Measurements from ENCODE around the gene ELK4. TPM values are rescaled to one million over a fixed set of nuclear protein-coding genes. Genes with fewer than 3 reads are reported as not detected.

The ELK4 gene
- total RNA-seq (17.6 TPM), polyA plus RNA-seq (ENCODE audit: insufficient read depth in 1 of 8, insufficient read length in 8 of 8, low replicate concordance in 1 of 8) (10 to 100 TPM; 11.8 to 19.4 (median 15.3) TPM)
- long read RNA-seq, donor 1, partial matches to known transcripts = 0 of 1 reads
- long read RNA-seq, donor 1, other reads (novel, unspliced or antisense) = 0 of 1 reads
- long read RNA-seq, donor 2, partial matches to known transcripts = 0 of 3 reads
- long read RNA-seq, donor 2, other reads (novel, unspliced or antisense) = 0 of 3 reads
- long read RNA-seq, donor 3, full-length matches to known transcripts = 2 of 8 reads
- long read RNA-seq, donor 3, partial matches to known transcripts = 6 of 8 reads
- long read RNA-seq, donor 3, other reads (novel, unspliced or antisense) = 0 of 8 reads
- long read RNA-seq, donor 4, partial matches to known transcripts = 0 of 3 reads
- long read RNA-seq, donor 4, other reads (novel, unspliced or antisense) = 0 of 3 reads
- long read RNA-seq, donor 5, full-length matches to known transcripts = 11 of 24 reads
- long read RNA-seq, donor 5, partial matches to known transcripts = 13 of 24 reads
- long read RNA-seq, donor 5, other reads (novel, unspliced or antisense) = 0 of 24 reads
- long read RNA-seq, donor 6, full-length matches to known transcripts = 5 of 38 reads
- long read RNA-seq, donor 6, partial matches to known transcripts = 33 of 38 reads
- long read RNA-seq, donor 6, other reads (novel, unspliced or antisense) = 0 of 38 reads
- long read RNA-seq, donor 7, full-length matches to known transcripts = 3 of 40 reads
- long read RNA-seq, donor 7, partial matches to known transcripts = 37 of 40 reads
- long read RNA-seq, donor 7, other reads (novel, unspliced or antisense) = 0 of 40 reads
- long read RNA-seq, donor 8, partial matches to known transcripts = 5 of 8 reads
- long read RNA-seq, donor 8, other reads (novel, unspliced or antisense) = 0 of 8 reads
- long read RNA-seq, donor 9, partial matches to known transcripts = 0 of 2 reads
- long read RNA-seq, donor 9, other reads (novel, unspliced or antisense) = 0 of 2 reads
- long read RNA-seq, donor 10, full-length matches to known transcripts = 7 of 17 reads
- long read RNA-seq, donor 10, partial matches to known transcripts = 10 of 17 reads
- long read RNA-seq, donor 10, other reads (novel, unspliced or antisense) = 0 of 17 reads
- long read RNA-seq, donor 11, full-length matches to known transcripts = 6 of 6 reads
- long read RNA-seq, donor 11, partial matches to known transcripts = 0 of 6 reads
- long read RNA-seq, donor 11, other reads (novel, unspliced or antisense) = 0 of 6 reads

DNA sequence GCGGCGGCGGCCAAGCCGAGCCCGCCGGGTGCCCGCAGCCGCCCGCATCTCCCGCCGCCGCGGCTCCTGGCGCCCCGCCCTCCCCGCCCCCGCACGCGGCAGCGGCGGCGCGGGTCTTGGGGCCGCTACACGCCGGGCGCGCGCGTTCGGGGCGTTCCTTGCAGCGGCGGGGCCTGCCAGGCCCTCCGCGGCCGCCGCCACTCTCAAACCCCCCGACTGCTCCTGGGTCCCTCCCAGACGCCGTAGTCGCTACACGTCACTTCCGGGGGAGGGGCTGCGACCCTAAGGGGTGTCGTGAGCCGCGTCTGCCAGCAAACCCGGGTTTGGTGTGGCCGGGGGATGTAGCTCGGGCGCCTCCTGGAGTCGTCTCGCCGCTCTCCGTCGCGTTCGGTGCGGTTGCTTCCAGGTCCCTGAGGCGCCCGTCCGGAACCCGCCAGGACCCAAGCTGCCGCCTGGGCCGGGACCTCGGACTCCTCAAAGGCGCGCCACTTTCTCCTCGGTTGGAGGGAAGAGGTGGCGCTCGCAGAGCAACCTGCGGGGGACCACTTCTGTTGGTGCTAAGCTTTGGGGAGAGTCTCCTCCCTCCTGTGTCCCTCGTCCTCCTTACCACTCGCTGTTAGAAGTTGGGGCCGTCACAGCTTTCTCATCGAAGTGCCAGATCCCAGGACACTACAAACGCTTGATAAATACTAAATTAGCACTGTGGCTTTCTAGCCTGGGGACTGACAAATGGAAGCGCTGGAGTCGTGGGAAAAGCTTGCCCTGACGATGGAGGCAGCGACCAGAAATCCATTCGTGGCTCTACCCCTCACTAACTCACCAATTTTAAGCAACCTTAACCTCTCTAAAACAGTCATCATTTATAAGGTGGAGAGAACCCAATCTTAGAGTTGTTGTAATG is at the start of gene ELK4:
Gene ELK4 (minus strand): TSS at position 244 of the 901 bp plus-strand sequence. CDS start 8,129 bp downstream, outside the sequence.
- Histone ChIP-seq H3K4me1 (ENCODE audit: control insufficient read depth, insufficient read depth, low read length) (peaks cover 9% of the 10 kb centered on the region), H3K27me3 (ENCODE audit: control insufficient read depth, insufficient read depth, low read length) (no peaks in the 10 kb centered on the region), H3K4me3 (ENCODE audit: low read length) (peak within 1 kb of the TSS; percentile 89), H3K9me3 (replicated peaks; ENCODE audit: control insufficient read depth, low read depth, low read length) (no peaks in the 10 kb centered on the region), H3K27ac (ENCODE audit: low read length) (peak within 1 kb of the TSS; percentile 99), H3K36me3 (ENCODE audit: control insufficient read depth, insufficient read depth, low read length) (no peaks in the 10 kb centered on the region)
- under 1% methylated on average over 73 of the region's 83 CpGs for WGBS (ENCODE audit: insufficient coverage)
- peak; percentile 99 for DNase-seq

DNA sequence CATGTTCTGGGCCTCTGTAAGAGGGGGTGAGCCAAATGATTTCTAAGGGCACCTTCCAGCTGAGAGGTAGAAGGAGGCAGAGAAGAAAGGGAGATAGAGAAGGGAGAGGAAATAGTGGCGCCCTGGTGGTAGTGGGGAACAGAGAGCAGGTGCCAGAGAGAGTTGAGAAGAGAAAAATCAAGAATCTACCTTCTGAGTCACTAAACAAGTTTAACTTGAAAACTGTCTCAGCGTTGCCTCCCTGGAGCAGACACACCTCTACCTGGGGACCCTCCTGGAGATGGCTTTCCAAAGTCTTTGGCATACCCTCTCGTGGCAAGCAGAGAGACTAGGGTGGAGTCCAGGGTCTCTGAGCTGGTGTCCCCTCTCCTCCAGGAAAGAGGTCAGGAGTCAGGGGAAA is 49.6 kb upstream of the ELK4 start:
- Histone ChIP-seq H3K27me3 (ENCODE audit: control insufficient read depth, insufficient read depth, low read length) (peaks cover 7% of the 10 kb centered on the region), H3K36me3 (ENCODE audit: control insufficient read depth, insufficient read depth, low read length) (no peaks in the 10 kb centered on the region), H3K27ac (ENCODE audit: low read length) (no peak overlapping the region), H3K9me3 (replicated peaks; ENCODE audit: control insufficient read depth, low read depth, low read length) (no peaks in the 10 kb centered on the region), H3K4me1 (ENCODE audit: control insufficient read depth, insufficient read depth, low read length) (peaks cover 16% of the 10 kb centered on the region), H3K4me3 (ENCODE audit: low read length) (no peak overlapping the region)
- 50% methylated on average over 1 of the region's 3 CpGs for WGBS (ENCODE audit: insufficient coverage)
- DNase-seq = no peak

DNA sequence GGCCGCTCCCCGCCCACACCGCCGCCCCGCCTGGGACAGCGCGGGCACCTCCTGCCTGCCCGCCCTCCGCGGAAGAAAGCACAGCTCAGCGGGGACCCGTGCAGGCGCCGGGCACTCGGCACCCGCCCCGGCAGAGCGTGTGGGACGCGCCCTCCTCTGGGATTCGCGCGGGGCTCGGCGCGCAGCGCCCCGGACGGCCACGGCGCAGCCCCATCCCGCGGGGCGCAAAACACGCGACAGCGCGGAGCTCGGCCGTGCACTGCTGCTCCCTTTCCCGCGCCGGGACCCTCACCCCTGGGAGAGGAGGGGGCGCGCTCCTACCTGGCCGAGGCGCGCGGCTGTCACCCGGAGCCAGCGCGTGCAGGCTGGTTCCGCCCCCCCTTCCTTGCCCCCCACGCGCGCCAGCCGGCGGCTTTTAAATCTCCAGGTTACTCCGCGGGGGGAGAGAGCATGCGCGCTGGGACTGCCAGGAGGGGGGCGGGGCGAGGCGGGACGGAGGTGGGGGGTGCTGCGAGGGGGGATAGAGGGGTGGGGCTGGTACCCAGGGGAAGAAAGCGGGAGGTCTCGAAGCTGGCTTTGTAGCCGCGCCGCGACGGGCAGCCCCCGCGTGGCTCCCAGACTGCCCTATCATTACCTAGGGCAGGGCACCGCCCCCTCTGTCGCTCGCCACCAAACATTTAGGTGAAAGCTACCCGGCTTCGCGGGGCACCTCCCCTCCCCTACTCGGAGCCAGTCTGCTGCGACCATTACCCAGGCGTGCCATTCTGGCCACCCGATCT is 48.5 kb upstream of the ELK4 start, which contains the start of gene SLC45A3:
Gene SLC45A3 (minus strand): TSS at position 437 of the 779 bp plus-strand sequence. CDS start 15,853 bp downstream, outside the sequence.
- under 1% methylated on average over 64 of the region's 86 CpGs for WGBS (ENCODE audit: insufficient coverage)
- Histone ChIP-seq H3K4me3 (ENCODE audit: low read length) (peak within 1 kb of the TSS; percentile 39), H3K9me3 (replicated peaks; ENCODE audit: control insufficient read depth, low read depth, low read length) (no peaks in the 10 kb centered on the region), H3K27me3 (ENCODE audit: control insufficient read depth, insufficient read depth, low read length) (peaks cover 7% of the 10 kb centered on the region), H3K36me3 (ENCODE audit: control insufficient read depth, insufficient read depth, low read length) (no peaks in the 10 kb centered on the region), H3K4me1 (ENCODE audit: control insufficient read depth, insufficient read depth, low read length) (peaks cover 16% of the 10 kb centered on the region), H3K27ac (ENCODE audit: low read length) (no peak within 1 kb of the TSS)
- DNase-seq = no peak

GRCh38 chr1:205678286-205679111 is 46.7 kb upstream of the ELK4 start:
- peak; percentile 43 for DNase-seq
- Histone ChIP-seq H3K27me3 (ENCODE audit: control insufficient read depth, insufficient read depth, low read length) (peaks cover 7% of the 10 kb centered on the region), H3K9me3 (replicated peaks; ENCODE audit: control insufficient read depth, low read depth, low read length) (no peaks in the 10 kb centered on the region), H3K4me1 (ENCODE audit: control insufficient read depth, insufficient read depth, low read length) (peaks cover 16% of the 10 kb centered on the region), H3K4me3 (ENCODE audit: low read length) (no peak overlapping the region), H3K36me3 (ENCODE audit: control insufficient read depth, insufficient read depth, low read length) (no peaks in the 10 kb centered on the region), H3K27ac (ENCODE audit: low read length) (no peak overlapping the region)
- WGBS (ENCODE audit: insufficient coverage) = 60% methylated on average over 4 of the region's 10 CpGs

GRCh38 chr1:205677167-205677566 is 45.4 kb upstream of the ELK4 start:
- no peaks in the 10 kb centered on the region for H3K9me3 ChIP-seq (replicated peaks; ENCODE audit: control insufficient read depth, low read depth, low read length)
- WGBS (ENCODE audit: insufficient coverage) = 68% methylated on average over 5 of the region's 5 CpGs
- no peaks in the 10 kb centered on the region for H3K36me3 ChIP-seq (ENCODE audit: control insufficient read depth, insufficient read depth, low read length)
- no peak overlapping the region for H3K4me3 ChIP-seq (ENCODE audit: low read length)
- no peak for DNase-seq
- H3K4me1 ChIP-seq (ENCODE audit: control insufficient read depth, insufficient read depth, low read length) = peaks cover 16% of the 10 kb centered on the region
- H3K27me3 ChIP-seq (ENCODE audit: control insufficient read depth, insufficient read depth, low read length) = peaks cover 9% of the 10 kb centered on the region
- H3K27ac ChIP-seq (ENCODE audit: low read length) = no peak overlapping the region

DNA sequence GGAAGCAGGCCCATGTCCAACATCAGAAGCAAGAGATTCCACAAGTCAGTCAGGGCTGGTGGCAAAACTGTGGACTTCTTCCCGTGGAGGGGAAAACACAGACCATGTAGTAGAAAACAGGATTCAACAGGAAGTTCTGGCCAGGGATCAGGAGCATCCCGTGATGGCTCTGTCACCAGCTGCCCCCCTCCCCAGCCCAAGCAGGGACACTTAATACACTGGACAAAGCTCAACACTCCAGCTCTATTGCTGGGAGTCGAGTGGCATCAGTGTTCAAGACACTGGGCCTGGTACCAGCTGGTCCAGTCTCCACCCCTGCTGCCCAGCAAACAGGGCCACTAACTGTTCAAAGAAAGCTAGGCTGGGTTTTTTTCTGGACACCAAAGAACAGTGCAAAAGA is 44.8 kb upstream of the ELK4 start:
- no peaks in the 10 kb centered on the region for H3K36me3 ChIP-seq (ENCODE audit: control insufficient read depth, insufficient read depth, low read length)
- H3K9me3 ChIP-seq (replicated peaks; ENCODE audit: control insufficient read depth, low read depth, low read length) = no peaks in the 10 kb centered on the region
- WGBS (ENCODE audit: insufficient coverage) = 55% methylated on average over 3 of the region's 3 CpGs
- no peak overlapping the region for H3K4me3 ChIP-seq (ENCODE audit: low read length)
- no peak for DNase-seq
- peaks cover 16% of the 10 kb centered on the region for H3K4me1 ChIP-seq (ENCODE audit: control insufficient read depth, insufficient read depth, low read length)
- H3K27me3 ChIP-seq (ENCODE audit: control insufficient read depth, insufficient read depth, low read length) = peaks cover 9% of the 10 kb centered on the region
- H3K27ac ChIP-seq (ENCODE audit: low read length) = no peak overlapping the region

DNA sequence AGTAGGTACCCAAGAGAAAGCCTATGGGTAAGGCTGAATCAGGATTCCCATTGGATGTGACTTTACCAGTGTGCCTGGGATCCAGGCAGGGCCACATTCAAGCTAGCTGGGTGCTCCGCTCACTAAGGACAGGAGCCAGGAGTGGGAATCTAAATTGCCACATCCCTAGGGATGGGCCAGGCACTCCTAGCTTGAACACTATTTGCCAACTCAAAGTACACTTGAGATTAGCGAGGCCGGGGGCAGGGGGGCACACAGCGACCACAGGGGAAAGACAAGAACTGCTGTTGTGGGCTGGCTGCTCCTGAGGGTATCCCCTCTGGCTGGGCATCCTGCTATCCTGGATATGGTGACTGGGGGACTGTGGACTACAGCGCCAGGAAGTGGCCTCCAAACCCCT is 44.2 kb upstream of the ELK4 start:
- Histone ChIP-seq H3K27me3 (ENCODE audit: control insufficient read depth, insufficient read depth, low read length) (peaks cover 9% of the 10 kb centered on the region), H3K36me3 (ENCODE audit: control insufficient read depth, insufficient read depth, low read length) (no peaks in the 10 kb centered on the region), H3K4me3 (ENCODE audit: low read length) (no peak overlapping the region), H3K9me3 (replicated peaks; ENCODE audit: control insufficient read depth, low read depth, low read length) (no peaks in the 10 kb centered on the region), H3K4me1 (ENCODE audit: control insufficient read depth, insufficient read depth, low read length) (peaks cover 19% of the 10 kb centered on the region), H3K27ac (ENCODE audit: low read length) (no peak overlapping the region)
- WGBS (ENCODE audit: insufficient coverage) = 94% methylated on average over 4 of the region's 5 CpGs
- no peak for DNase-seq

DNA sequence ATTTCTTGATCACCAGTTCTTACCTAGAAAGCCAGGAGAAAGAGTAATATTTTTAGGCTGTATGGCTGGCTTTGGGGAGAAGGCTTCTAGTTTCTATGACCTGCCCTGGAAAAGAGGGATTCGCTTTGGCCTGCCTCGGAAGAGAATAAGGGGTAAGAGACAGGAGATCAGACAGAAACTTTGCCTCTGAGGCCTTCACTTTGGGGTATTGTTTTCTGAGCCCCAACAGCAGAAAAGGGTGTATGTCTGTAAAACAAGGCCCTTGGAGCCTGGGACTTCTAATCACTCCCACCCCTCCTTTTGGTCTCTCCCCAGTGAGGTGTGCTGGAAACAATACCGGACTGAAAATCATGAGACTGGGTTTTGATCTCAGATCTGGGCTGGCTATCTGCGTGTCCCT is 43.4 kb upstream of the ELK4 start:
- Histone ChIP-seq H3K27ac (ENCODE audit: low read length) (no peak overlapping the region), H3K4me3 (ENCODE audit: low read length) (no peak overlapping the region), H3K9me3 (replicated peaks; ENCODE audit: control insufficient read depth, low read depth, low read length) (no peaks in the 10 kb centered on the region), H3K4me1 (ENCODE audit: control insufficient read depth, insufficient read depth, low read length) (peaks cover 27% of the 10 kb centered on the region), H3K27me3 (ENCODE audit: control insufficient read depth, insufficient read depth, low read length) (peaks cover 9% of the 10 kb centered on the region), H3K36me3 (ENCODE audit: control insufficient read depth, insufficient read depth, low read length) (no peaks in the 10 kb centered on the region)
- no peak for DNase-seq
- 95% methylated on average over 4 of the region's 4 CpGs for WGBS (ENCODE audit: insufficient coverage)

All from muscle of leg (tissue), 16 donors.